Neuronal stem cell (in vitro differentiated cells): ENCODE results near the gene PDE1A.
"Not testable (repeated sequence)": the region's sequence is repeated elsewhere in the genome, so short reads cannot be mapped to it uniquely, and the experiment has no call there.

Experiments used
- DNase-seq: peaks from one replicate; pipeline ENCODE4 v3.0.0-alpha.2; 2013; ENCODE audit warnings: low spot score
- H2AFZ ChIP-seq: one replicate; pipeline ENCODE4 v1.6.1; 2013; ENCODE audit warnings: mild to moderate bottlenecking, low read length, inconsistent platforms
- H2AK5ac ChIP-seq: 2 replicates; pipeline ENCODE4 v1.6.1; 2013; ENCODE audit warnings: low read depth, mild to moderate bottlenecking, inconsistent platforms, low read length, moderate library complexity, mixed read lengths
- H2BK120ac ChIP-seq: 2 replicates; pipeline ENCODE4 v1.6.1; 2013; ENCODE audit warnings: low read depth, mild to moderate bottlenecking, inconsistent platforms, low read length, moderate library complexity, mixed read lengths
- H2BK12ac ChIP-seq: one replicate; pipeline ENCODE4 v1.6.1; 2013; ENCODE audit warnings: low read length, inconsistent platforms
- H2BK15ac ChIP-seq: 2 replicates; pipeline ENCODE4 v1.6.1; 2013; ENCODE audit warnings: mild to moderate bottlenecking, low read length, inconsistent platforms, mixed read lengths
- H2BK5ac ChIP-seq: one replicate; pipeline ENCODE4 v1.6.1; 2013; ENCODE audit warnings: inconsistent platforms, mild to moderate bottlenecking, low read length, moderate library complexity
- H3K14ac ChIP-seq: one replicate; pipeline ENCODE4 v1.6.1; 2013; ENCODE audit warnings: low read length, inconsistent platforms
- H3K18ac ChIP-seq: 2 replicates; pipeline ENCODE4 v1.6.1; 2013; ENCODE audit warnings: low read length, inconsistent platforms
- H3K23ac ChIP-seq: 2 replicates; pipeline ENCODE4 v1.6.1; 2013; ENCODE audit warnings: low read depth, mild to moderate bottlenecking, mixed read lengths, low read length, inconsistent platforms; ENCODE audit not compliant: poor library complexity
- H3K27ac ChIP-seq: replicated peaks from 3 replicates; pipeline ENCODE4 v1.5.1; 2013; ENCODE audit warnings: low read length, inconsistent platforms
- H3K27me3 ChIP-seq, 3 experiments: 2 replicates each; pipeline ENCODE4 v1.6.1; 2013; ENCODE audit warnings: low read length in 3 of 3, mild to moderate bottlenecking in 2 of 3, inconsistent platforms in 1 of 3, low read depth in 1 of 3, mixed read lengths in 1 of 3, moderate library complexity in 1 of 3; ENCODE audit not compliant: control insufficient read depth in 3 of 3, insufficient read depth in 3 of 3
- H3K36me3 ChIP-seq, 2 donors: replicated peaks in 1 of 2; 2 replicates each; pipeline ENCODE4 v1.6.1; 2013; ENCODE audit warnings: low read length in 2 of 2; ENCODE audit not compliant: control insufficient read depth in 2 of 2, insufficient read depth in 2 of 2
- H3K4ac ChIP-seq: 2 replicates; pipeline ENCODE4 v1.6.1; 2013; ENCODE audit warnings: inconsistent platforms, mild to moderate bottlenecking, low read length, moderate library complexity
- H3K4me1 ChIP-seq, 2 donors: 1 replicate in 1 of 2; 2 replicates in 1 of 2; pipeline ENCODE4 v1.6.1; 2013; ENCODE audit warnings: low read length in 2 of 2, low read depth in 1 of 2; ENCODE audit not compliant: control insufficient read depth in 2 of 2, insufficient read depth in 1 of 2
- H3K4me2 ChIP-seq: one replicate; pipeline ENCODE4 v1.6.1; 2013; ENCODE audit warnings: mild to moderate bottlenecking, low read length, inconsistent platforms; ENCODE audit not compliant: insufficient read depth, poor library complexity, severe bottlenecking
- H3K4me3 ChIP-seq, 2 donors: 2 replicates each; pipeline ENCODE4 v1.5.1; 2013; ENCODE audit warnings: low read length in 2 of 2, mild to moderate bottlenecking in 2 of 2, inconsistent platforms in 1 of 2, moderate library complexity in 1 of 2
- H3K79me1 ChIP-seq: one replicate; pipeline ENCODE4 v1.6.1; 2013; ENCODE audit warnings: low read depth, mild to moderate bottlenecking, inconsistent platforms, low read length, moderate library complexity
- H3K9ac ChIP-seq: one replicate; pipeline ENCODE4 v1.6.1; 2013; ENCODE audit warnings: mild to moderate bottlenecking, low read depth, low read length, inconsistent platforms; ENCODE audit not compliant: poor library complexity
- H3K9me3 ChIP-seq, 2 donors: replicated peaks in 1 of 2; 2 replicates each; pipeline versions ENCODE3 to v1.6.1; 2013; ENCODE audit warnings: low read length in 2 of 2, mild to moderate bottlenecking in 2 of 2, inconsistent platforms in 1 of 2, low read depth in 1 of 2, mixed read lengths in 1 of 2, moderate library complexity in 1 of 2; ENCODE audit not compliant: control insufficient read depth in 2 of 2, insufficient read depth in 1 of 2
- H4K8ac ChIP-seq: one replicate; pipeline ENCODE4 v1.6.1; 2013; ENCODE audit warnings: low read depth, mild to moderate bottlenecking, inconsistent platforms, low read length, moderate library complexity
- H4K91ac ChIP-seq: one replicate; pipeline ENCODE4 v1.6.1; 2013; ENCODE audit warnings: low read length, low read depth, mild to moderate bottlenecking, inconsistent platforms; ENCODE audit not compliant: poor library complexity
- WGBS, 2 donors: extraction: QIAGEN DNeasy Blood & Tissue Kit; methylation state at CpG; one replicate each; pipeline ENCODE4 v1.1.7; 2013; ENCODE audit warnings: missing lambda C conversion rate in 2 of 2, mixed read lengths in 1 of 2; ENCODE audit not compliant: insufficient read length in 2 of 2, insufficient replicate concordance in 1 of 2; ENCODE audit errors: extremely low coverage in 2 of 2; 5-methylcytosine and 5-hydroxymethylcytosine counted together

PDE1A gene

GRCh38 chr2:182391443-182391842 is 35.4 kb downstream of the PDE1A start:
- no peak overlapping the region for H4K8ac ChIP-seq
- no peak overlapping the region for H3K18ac ChIP-seq
- H3K23ac ChIP-seq: no peak overlapping the region
- H3K4me1 ChIP-seq: peaks cover 0 to 2% of the 10 kb centered on the region in 2 donors
- H2BK5ac ChIP-seq: no peak overlapping the region
- H2BK120ac ChIP-seq: no peak overlapping the region
- no peak overlapping the region for H2AK5ac ChIP-seq
- no peak overlapping the region for H3K4ac ChIP-seq
- no peak overlapping the region for H3K4me3 ChIP-seq
- no peaks in the 10 kb centered on the region for H3K79me1 ChIP-seq
- H3K36me3 ChIP-seq: peaks cover 0 to 2% of the 10 kb centered on the region in 2 donors
- no peak overlapping the region for H3K4me2 ChIP-seq
- no peak overlapping the region for H3K9ac ChIP-seq
- H4K91ac ChIP-seq: no peak overlapping the region
- no peak for DNase-seq
- H2BK12ac ChIP-seq: no peak overlapping the region
- no peak overlapping the region for H2AFZ ChIP-seq
- H3K27ac ChIP-seq: no peak overlapping the region
- peaks cover 0 to 18% of the 10 kb centered on the region in 2 donors for H3K9me3 ChIP-seq
- no peak overlapping the region for H3K14ac ChIP-seq
- H2BK15ac ChIP-seq: no peak overlapping the region
- WGBS, 2 donors: no CpG with 5 or more reads among the region's 2 CpGs
- H3K27me3 ChIP-seq: no peaks in the 10 kb centered on the region

- not testable (repeated sequence) for H3K4ac ChIP-seq, H3K27ac ChIP-seq, H3K18ac ChIP-seq, H4K8ac ChIP-seq, H3K4me3 ChIP-seq, H3K27me3 ChIP-seq, H2BK12ac ChIP-seq, H2BK120ac ChIP-seq, H3K23ac ChIP-seq, H3K9ac ChIP-seq, H3K79me1 ChIP-seq, H3K4me1 ChIP-seq, H2AK5ac ChIP-seq, H4K91ac ChIP-seq, H3K4me2 ChIP-seq, H2AFZ ChIP-seq, H2BK5ac ChIP-seq, H3K36me3 ChIP-seq, H2BK15ac ChIP-seq, H3K14ac ChIP-seq, DNase-seq
- whole genome bisulfite sequencing, 2 donors: no CpG with 5 or more reads among the region's 42 CpGs
- peaks cover 4 to 26% of the 10 kb centered on the region in 2 donors for H3K9me3 ChIP-seq
Measured at GRCh38 chr2:182386267-182386880, 40.5 kb downstream of the PDE1A start.

GRCh38 chr2:182384860-182385259 is 42.0 kb downstream of the PDE1A start:
- no peak overlapping the region for H3K14ac ChIP-seq
- H2BK15ac ChIP-seq: no peak overlapping the region
- H3K27me3 ChIP-seq: no peaks in the 10 kb centered on the region
- no peak overlapping the region for H2BK12ac ChIP-seq
- H4K91ac ChIP-seq: no peak overlapping the region
- no peak overlapping the region for H3K9ac ChIP-seq
- no peak for DNase-seq
- H2AFZ ChIP-seq: no peak overlapping the region
- no peak overlapping the region for H4K8ac ChIP-seq
- peaks cover 0 to 2% of the 10 kb centered on the region in 2 donors for H3K4me1 ChIP-seq
- no peak overlapping the region for H2BK5ac ChIP-seq
- no peak overlapping the region for H3K4ac ChIP-seq
- no peaks in the 10 kb centered on the region for H3K36me3 ChIP-seq
- H3K27ac ChIP-seq: no peak overlapping the region
- H3K9me3 ChIP-seq: peaks cover 4 to 17% of the 10 kb centered on the region in 2 donors
- no peak overlapping the region for H3K4me2 ChIP-seq
- H2AK5ac ChIP-seq: no peak overlapping the region
- no peak overlapping the region for H2BK120ac ChIP-seq
- H3K4me3 ChIP-seq: no peak overlapping the region
- no peak overlapping the region for H3K23ac ChIP-seq
- H3K18ac ChIP-seq: no peak overlapping the region
- peaks cover 1% of the 10 kb centered on the region for H3K79me1 ChIP-seq

- Histone ChIP-seq H2BK12ac (no peak overlapping the region), H3K18ac (no peak overlapping the region), H2BK120ac (no peak overlapping the region), H3K4me3 (no peak overlapping the region), H4K91ac (no peak overlapping the region), H3K36me3 (no peaks in the 10 kb centered on the region), H3K23ac (no peak overlapping the region), H4K8ac (no peak overlapping the region), H3K27me3 (no peaks in the 10 kb centered on the region), H2AK5ac (no peak overlapping the region), H3K4me2 (no peak overlapping the region), H3K9ac (no peak overlapping the region), H3K4me1 (no peaks in the 10 kb centered on the region), H2BK5ac (no peak overlapping the region), H3K27ac (no peak overlapping the region), H3K4ac (no peak overlapping the region), H2AFZ (no peak overlapping the region), H3K14ac (no peak overlapping the region), H3K79me1 (peaks cover under 1% of the 10 kb centered on the region), H2BK15ac (no peak overlapping the region), H3K9me3 (peaks cover 4 to 30% of the 10 kb centered on the region in 2 donors)
- DNase-seq: no peak
- WGBS, 2 donors: no CpG with 5 or more reads among the region's 8 CpGs
Measured at GRCh38 chr2:182381225-182381624, 45.6 kb downstream of the PDE1A start.
